ENCODE measurements around the gene RIMS4.

Gene RIMS4

GRCh38 chr20:44780226-44780625 is 30.1 kb downstream of the RIMS4 start:
- Histone ChIP-seq H3F3A (ENCODE audit: low read depth) (no peaks in the 10 kb centered on the region), H3K9me3 (ENCODE audit: insufficient read depth, low read depth, low read length) (no peaks in the 10 kb centered on the region), H3K9me2 (replicated peaks; ENCODE audit: low read depth, low read length) (no peaks in the 10 kb centered on the region), H3K4me2 (ENCODE audit: low read depth, low read length, poor library complexity, severe bottlenecking) (no peak overlapping the region), H3K79me2 (ENCODE audit: insufficient read depth, low read length) (no peaks in the 10 kb centered on the region), H3K4me3 (ENCODE audit: low read length, poor library complexity, severe bottlenecking) (no peak overlapping the region), H4K20me1 (ENCODE audit: insufficient read depth, low read length, poor library complexity, severe bottlenecking) (no peaks in the 10 kb centered on the region), H3K9ac (ENCODE audit: low read depth, low read length, poor library complexity, severe bottlenecking) (no peak overlapping the region), H3K4me1 (ENCODE audit: insufficient read depth, low read length, poor library complexity, severe bottlenecking) (no peaks in the 10 kb centered on the region), H3K36me3 (ENCODE audit: insufficient read depth, low read length) (no peaks in the 10 kb centered on the region), H2AFZ (ENCODE audit: low read length) (no peak overlapping the region), H3K27me3 (ENCODE audit: insufficient read depth, low read length, poor library complexity, severe bottlenecking) (no peaks in the 10 kb centered on the region)
- no peak for TF ChIP-seq EZH2phosphoT487 (IDR thresholded peaks at IDR 0.05; ENCODE audit: borderline replicate concordance)
- TF ChIP-seq, protein P1, sequence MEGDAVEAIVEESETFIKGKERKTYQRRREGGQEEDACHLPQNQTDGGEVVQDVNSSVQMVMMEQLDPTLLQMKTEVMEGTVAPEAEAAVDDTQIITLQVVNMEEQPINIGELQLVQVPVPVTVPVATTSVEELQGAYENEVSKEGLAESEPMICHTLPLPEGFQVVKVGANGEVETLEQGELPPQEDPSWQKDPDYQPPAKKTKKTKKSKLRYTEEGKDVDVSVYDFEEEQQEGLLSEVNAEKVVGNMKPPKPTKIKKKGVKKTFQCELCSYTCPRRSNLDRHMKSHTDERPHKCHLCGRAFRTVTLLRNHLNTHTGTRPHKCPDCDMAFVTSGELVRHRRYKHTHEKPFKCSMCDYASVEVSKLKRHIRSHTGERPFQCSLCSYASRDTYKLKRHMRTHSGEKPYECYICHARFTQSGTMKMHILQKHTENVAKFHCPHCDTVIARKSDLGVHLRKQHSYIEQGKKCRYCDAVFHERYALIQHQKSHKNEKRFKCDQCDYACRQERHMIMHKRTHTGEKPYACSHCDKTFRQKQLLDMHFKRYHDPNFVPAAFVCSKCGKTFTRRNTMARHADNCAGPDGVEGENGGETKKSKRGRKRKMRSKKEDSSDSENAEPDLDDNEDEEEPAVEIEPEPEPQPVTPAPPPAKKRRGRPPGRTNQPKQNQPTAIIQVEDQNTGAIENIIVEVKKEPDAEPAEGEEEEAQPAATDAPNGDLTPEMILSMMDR (conservative IDR thresholded peaks at IDR 0.05; ENCODE audit: low read length) = no peak

DNA sequence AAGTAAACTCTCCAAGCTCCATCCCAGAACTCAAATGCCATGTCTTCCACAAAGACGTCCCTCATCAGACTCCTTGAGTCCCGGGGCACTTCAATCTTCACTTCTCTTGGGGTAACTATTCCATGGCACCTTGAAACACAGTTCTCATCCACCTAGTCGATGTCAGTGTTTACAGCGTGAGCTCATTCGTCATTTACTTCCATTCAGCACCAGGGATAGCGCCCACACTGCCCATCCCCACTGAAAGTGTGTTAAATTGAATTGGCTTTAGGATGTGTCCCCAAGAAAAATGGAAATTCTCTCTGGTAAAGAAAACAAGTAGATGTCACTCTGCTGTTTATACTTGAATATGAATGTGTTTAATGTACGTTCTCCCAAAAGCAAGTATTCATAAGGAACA is 33.4 kb downstream of the RIMS4 start:
- Histone ChIP-seq H3K27me3 (ENCODE audit: insufficient read depth, low read length, poor library complexity, severe bottlenecking) (no peaks in the 10 kb centered on the region), H3F3A (ENCODE audit: low read depth) (no peaks in the 10 kb centered on the region), H3K36me3 (ENCODE audit: insufficient read depth, low read length) (no peaks in the 10 kb centered on the region), H3K4me3 (ENCODE audit: low read length, poor library complexity, severe bottlenecking) (no peak overlapping the region), H3K4me1 (ENCODE audit: insufficient read depth, low read length, poor library complexity, severe bottlenecking) (no peaks in the 10 kb centered on the region), H2AFZ (ENCODE audit: low read length) (no peak overlapping the region), H4K20me1 (ENCODE audit: insufficient read depth, low read length, poor library complexity, severe bottlenecking) (no peaks in the 10 kb centered on the region), H3K9me3 (ENCODE audit: insufficient read depth, low read depth, low read length) (no peaks in the 10 kb centered on the region), H3K9ac (ENCODE audit: low read depth, low read length, poor library complexity, severe bottlenecking) (no peak overlapping the region), H3K79me2 (ENCODE audit: insufficient read depth, low read length) (no peaks in the 10 kb centered on the region), H3K9me2 (replicated peaks; ENCODE audit: low read depth, low read length) (no peaks in the 10 kb centered on the region), H3K4me2 (ENCODE audit: low read depth, low read length, poor library complexity, severe bottlenecking) (no peak overlapping the region)
- TF ChIP-seq, protein P1 (conservative IDR thresholded peaks at IDR 0.05; ENCODE audit: low read length) = no peak
- no peak for TF ChIP-seq EZH2phosphoT487 (IDR thresholded peaks at IDR 0.05; ENCODE audit: borderline replicate concordance)

DNA sequence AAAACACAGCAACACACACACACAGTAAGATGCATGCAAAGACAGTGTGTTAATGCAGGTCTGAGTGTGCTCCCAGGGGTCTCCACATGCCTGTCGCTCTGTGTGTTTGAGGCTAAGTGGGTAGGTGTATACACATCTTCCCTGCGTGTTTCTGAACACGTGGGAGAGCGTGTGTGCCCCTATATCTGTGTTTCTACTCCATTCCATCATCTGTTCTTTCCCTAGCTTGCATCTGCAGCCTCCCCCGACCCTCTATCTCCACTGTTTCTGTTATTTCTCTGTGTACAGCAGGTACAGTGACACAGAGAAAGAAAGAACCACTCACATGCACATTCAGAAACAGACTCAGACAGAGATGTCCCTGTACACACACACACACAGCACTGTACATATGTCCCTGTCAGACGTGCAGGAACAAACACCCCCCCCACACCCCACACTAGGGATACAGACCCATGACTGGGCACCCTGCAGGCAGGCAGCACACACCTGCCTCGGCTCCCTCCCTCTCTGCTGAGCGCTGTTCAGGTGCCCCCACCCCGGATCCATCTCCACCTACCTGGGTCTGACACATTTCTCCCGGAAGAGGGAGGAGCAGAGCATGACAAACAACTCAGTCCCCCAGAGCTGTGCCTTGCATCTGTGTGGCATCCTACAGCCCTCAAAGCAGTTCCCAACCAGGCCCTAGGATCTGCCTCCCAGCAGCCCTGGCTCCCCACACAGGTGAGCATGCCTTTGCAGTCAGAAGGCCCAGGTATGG is 37.1 kb downstream of the RIMS4 start:
- no peaks in the 10 kb centered on the region for H3K9me3 ChIP-seq (ENCODE audit: insufficient read depth, low read depth, low read length)
- no peak overlapping the region for H3K4me3 ChIP-seq (ENCODE audit: low read length, poor library complexity, severe bottlenecking)
- no peaks in the 10 kb centered on the region for H3K36me3 ChIP-seq (ENCODE audit: insufficient read depth, low read length)
- H2AFZ ChIP-seq (ENCODE audit: low read length) = no peak overlapping the region
- H3K9ac ChIP-seq (ENCODE audit: low read depth, low read length, poor library complexity, severe bottlenecking) = no peak overlapping the region
- TF ChIP-seq EZH2phosphoT487 (IDR thresholded peaks at IDR 0.05; ENCODE audit: borderline replicate concordance) = no peak
- H3K4me1 ChIP-seq (ENCODE audit: insufficient read depth, low read length, poor library complexity, severe bottlenecking) = peaks cover 8% of the 10 kb centered on the region
- H3K4me2 ChIP-seq (ENCODE audit: low read depth, low read length, poor library complexity, severe bottlenecking) = no peak overlapping the region
- no peaks in the 10 kb centered on the region for H3F3A ChIP-seq (ENCODE audit: low read depth)
- H3K27me3 ChIP-seq (ENCODE audit: insufficient read depth, low read length, poor library complexity, severe bottlenecking) = no peaks in the 10 kb centered on the region
- H4K20me1 ChIP-seq (ENCODE audit: insufficient read depth, low read length, poor library complexity, severe bottlenecking) = no peaks in the 10 kb centered on the region
- H3K79me2 ChIP-seq (ENCODE audit: insufficient read depth, low read length) = no peaks in the 10 kb centered on the region
- H3K9me2 ChIP-seq (replicated peaks; ENCODE audit: low read depth, low read length) = no peaks in the 10 kb centered on the region

- no peaks in the 10 kb centered on the region for H3K27me3 ChIP-seq (ENCODE audit: insufficient read depth, low read length, poor library complexity, severe bottlenecking)
Measured at GRCh38 chr20:44772636-44773035, 37.7 kb downstream of the RIMS4 start.

More at GRCh38 chr20:44772636-44773035, 37.7 kb downstream of the RIMS4 start:
- H3K79me2 ChIP-seq (ENCODE audit: insufficient read depth, low read length) = no peaks in the 10 kb centered on the region
- H3K4me2 ChIP-seq (ENCODE audit: low read depth, low read length, poor library complexity, severe bottlenecking) = no peak overlapping the region
- H4K20me1 ChIP-seq (ENCODE audit: insufficient read depth, low read length, poor library complexity, severe bottlenecking) = no peaks in the 10 kb centered on the region
- TF ChIP-seq, protein P1 (conservative IDR thresholded peaks at IDR 0.05; ENCODE audit: low read length) = no peak
- no peak for TF ChIP-seq EZH2phosphoT487 (IDR thresholded peaks at IDR 0.05; ENCODE audit: borderline replicate concordance)
- no peaks in the 10 kb centered on the region for H3K9me3 ChIP-seq (ENCODE audit: insufficient read depth, low read depth, low read length)
- H3K4me3 ChIP-seq (ENCODE audit: low read length, poor library complexity, severe bottlenecking) = no peak overlapping the region
- peaks cover 8% of the 10 kb centered on the region for H3K4me1 ChIP-seq (ENCODE audit: insufficient read depth, low read length, poor library complexity, severe bottlenecking)
- no peaks in the 10 kb centered on the region for H3K36me3 ChIP-seq (ENCODE audit: insufficient read depth, low read length)
- H3K9ac ChIP-seq (ENCODE audit: low read depth, low read length, poor library complexity, severe bottlenecking) = no peak overlapping the region
- no peak overlapping the region for H2AFZ ChIP-seq (ENCODE audit: low read length)
- no peaks in the 10 kb centered on the region for H3F3A ChIP-seq (ENCODE audit: low read depth)
- H3K9me2 ChIP-seq (replicated peaks; ENCODE audit: low read depth, low read length) = no peaks in the 10 kb centered on the region
